Measurements from ENCODE around the gene SLC7A4. TPM values are rescaled to one million over a fixed set of nuclear protein-coding genes. Genes with fewer than 3 reads are reported as not detected.
A peak's percentile ranks its signal among the peaks of the same experiment; 100 is the strongest.
"Not testable (repeated sequence)": the region's sequence is repeated elsewhere in the genome, so short reads cannot be mapped to it uniquely, and the experiment has no call there.

Gene SLC7A4
- total and polyA plus RNA-seq, 3 donors from 2014 or later: 54.8 to 64.8 (median 60.3) TPM

GRCh38 chr22:21043860-21044535 lies 11.6 kb upstream of the SLC7A4 start:
- Histone ChIP-seq H3K27ac (peak overlapping the region in 1 of 2 donors; percentile 15), H3K4me3 (no peak overlapping the region), H3K9me3 (no peaks in the 10 kb centered on the region), H3K4me1 (peaks cover 23% of the 10 kb centered on the region), H3K27me3 (no peaks in the 10 kb centered on the region), H3K36me3 (ENCODE audit: low read depth, missing control alignments) (no peaks in the 10 kb centered on the region)
- 85 to 89% methylated on average over 15 of the region's 15 CpGs for WGBS, 2 donors
- TF ChIP-seq CTCF (IDR thresholded peaks at IDR 0.05): no peak
- intact Hi-C loops (cut with DNase I; ENCODE audit: low total_unique reads): no loop called here
- DNase-seq: no peak

- Histone ChIP-seq H3K4me1 (peaks cover 31% of the 10 kb centered on the region), H3K4me3 (no peak overlapping the region), H3K9me3 (no peaks in the 10 kb centered on the region), H3K27ac (no peak overlapping the region), H3K36me3 (ENCODE audit: low read depth, missing control alignments) (no peaks in the 10 kb centered on the region), H3K27me3 (no peaks in the 10 kb centered on the region)
- no peak for DNase-seq
- 85 to 89% methylated on average over 6 of the region's 6 CpGs for WGBS, 2 donors
- intact Hi-C loops (cut with DNase I; ENCODE audit: low total_unique reads): no loop called here
- no peak for TF ChIP-seq CTCF (IDR thresholded peaks at IDR 0.05)
- TF ChIP-seq POLR2A (IDR thresholded peaks at IDR 0.05): no peak
These were observed 10.9 kb upstream of the SLC7A4 start for GRCh38 chr22:21042978-21043859.

DNA sequence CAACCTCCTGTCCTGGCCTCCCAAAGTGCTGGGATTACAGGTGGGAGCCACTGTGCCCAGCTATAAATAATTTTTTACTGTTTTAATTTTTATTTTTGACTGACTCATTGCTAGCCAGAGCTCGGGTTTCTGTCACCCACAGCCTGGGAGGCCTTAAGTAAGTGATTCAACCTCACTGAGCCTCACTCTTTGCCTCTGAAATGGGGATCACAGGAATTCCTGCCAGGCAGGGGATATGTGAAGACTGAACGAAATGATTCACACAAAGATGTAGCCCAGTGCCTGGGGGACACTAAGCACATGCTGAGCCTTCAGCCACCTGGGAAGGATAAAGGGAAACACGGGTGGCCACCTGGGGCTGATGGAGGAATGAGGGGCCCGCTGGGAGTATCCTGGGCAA lies 9.6 kb upstream of the SLC7A4 start:
- H3K27me3 ChIP-seq: no peaks in the 10 kb centered on the region
- intact Hi-C loops (cut with DNase I; ENCODE audit: low total_unique reads): no loop called here
- H3K36me3 ChIP-seq (ENCODE audit: low read depth, missing control alignments): no peaks in the 10 kb centered on the region
- no peak overlapping the region for H3K27ac ChIP-seq
- DNase-seq: no peak
- WGBS, 2 donors: 88% methylated on average over 4 of the region's 4 CpGs
- no peak overlapping the region for H3K4me3 ChIP-seq
- TF ChIP-seq CTCF (IDR thresholded peaks at IDR 0.05): no peak
- TF ChIP-seq POLR2A (IDR thresholded peaks at IDR 0.05): no peak
- H3K4me1 ChIP-seq: peaks cover 44% of the 10 kb centered on the region
- H3K9me3 ChIP-seq: no peaks in the 10 kb centered on the region

DNA sequence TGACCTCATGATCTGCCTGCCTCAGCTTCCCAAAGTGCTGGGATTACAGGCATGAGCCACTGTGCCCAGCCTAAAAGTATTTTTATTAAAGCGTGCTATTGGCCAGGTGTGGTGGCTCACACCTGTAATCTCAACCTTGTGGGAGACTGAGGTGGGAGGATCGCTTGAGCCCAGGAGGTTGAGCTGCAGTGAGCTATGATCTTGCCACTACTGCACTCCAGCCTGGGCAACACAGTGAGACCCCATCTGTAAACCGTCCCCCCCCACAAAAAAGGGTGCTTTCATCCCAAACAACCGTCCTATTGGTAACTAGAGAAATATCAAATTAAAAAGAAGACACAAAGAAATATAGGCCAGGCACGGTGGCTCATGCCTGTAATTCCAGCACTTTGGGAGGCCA lies 6.8 kb upstream of the SLC7A4 start:
- Histone ChIP-seq H3K4me1 (peaks cover 34% of the 10 kb centered on the region), H3K27ac (peak overlapping the region; percentile 50 to 65)
- intact Hi-C loops (cut with DNase I; ENCODE audit: low total_unique reads); H3K36me3 ChIP-seq (ENCODE audit: low read depth, missing control alignments); H3K27me3 ChIP-seq; H3K4me3 ChIP-seq; DNase-seq; H3K9me3 ChIP-seq: not testable (repeated sequence)
- 84 to 93% methylated on average over 5 of the region's 5 CpGs for WGBS, 2 donors

DNA sequence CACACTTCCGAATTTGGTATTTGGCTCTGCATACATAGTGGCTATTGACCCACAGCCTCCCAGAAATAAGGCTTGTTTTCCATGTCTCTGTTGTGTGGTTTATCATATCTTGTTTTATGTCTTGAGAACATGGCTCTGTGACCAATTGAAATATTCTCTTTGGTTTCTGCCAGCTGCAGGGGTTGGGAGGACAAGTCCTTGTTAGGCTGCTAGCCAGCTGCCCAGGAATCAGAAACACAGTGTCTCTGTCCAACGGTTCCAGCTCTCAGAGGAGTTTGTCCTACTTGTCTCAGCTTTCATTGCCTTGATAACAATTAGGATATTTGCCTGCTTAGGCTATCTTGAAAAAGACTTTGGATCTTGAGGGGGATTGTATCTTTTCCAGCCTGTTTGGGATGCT lies 6.0 kb upstream of the SLC7A4 start:
- H3K27me3 ChIP-seq: no peaks in the 10 kb centered on the region
- intact Hi-C loops (cut with DNase I; ENCODE audit: low total_unique reads): no loop called here
- no peak for TF ChIP-seq CTCF (IDR thresholded peaks at IDR 0.05)
- TF ChIP-seq POLR2A (IDR thresholded peaks at IDR 0.05): no peak
- 20 to 32% methylated on average over 2 of the region's 2 CpGs for WGBS, 2 donors
- H3K4me1 ChIP-seq: peaks cover 29% of the 10 kb centered on the region
- no peak overlapping the region for H3K4me3 ChIP-seq
- peak; percentile 85 for DNase-seq
- no peaks in the 10 kb centered on the region for H3K9me3 ChIP-seq
- H3K36me3 ChIP-seq (ENCODE audit: low read depth, missing control alignments): no peaks in the 10 kb centered on the region
- peak overlapping the region; percentile 60 to 68 for H3K27ac ChIP-seq

Data from testis (tissue), 3 donors.